Mesendoderm (in vitro differentiated cells): ENCODE results near the gene CGB3.
"Not testable (repeated sequence)": the region's sequence is repeated elsewhere in the genome, so short reads cannot be mapped to it uniquely, and the experiment has no call there.

Source experiments
- DNase-seq: peaks from one replicate; pipeline ENCODE4 v3.0.0; 2013
- H2AK5ac ChIP-seq: 2 replicates; pipeline ENCODE4 v1.6.1; 2013; ENCODE audit warnings: low read length, inconsistent platforms
- H2BK120ac ChIP-seq: 2 replicates; pipeline ENCODE4 v1.6.1; 2013; ENCODE audit warnings: low read depth, mild to moderate bottlenecking, low read length, moderate library complexity, mixed read lengths
- H2BK15ac ChIP-seq: replicated peaks from 2 replicates; pipeline ENCODE4 v1.6.1; 2013; ENCODE audit warnings: low read depth, mild to moderate bottlenecking, moderate library complexity
- H2BK5ac ChIP-seq: 2 replicates; pipeline ENCODE4 v1.6.1; 2013; ENCODE audit warnings: low read length, inconsistent platforms
- H3K18ac ChIP-seq: 2 replicates; pipeline ENCODE4 v1.6.1; 2013; ENCODE audit warnings: mild to moderate bottlenecking, low read length, mixed read lengths
- H3K23ac ChIP-seq: one replicate; pipeline ENCODE4 v1.6.1; 2013; ENCODE audit warnings: low read length
- H3K27ac ChIP-seq: 2 replicates; pipeline ENCODE4 v1.5.1; 2013; ENCODE audit warnings: low read depth, mild to moderate bottlenecking, inconsistent platforms, low read length, moderate library complexity
- H3K27me3 ChIP-seq: 2 replicates; pipeline ENCODE4 v1.6.1; 2013; ENCODE audit warnings: low read length, control low read depth, mild to moderate bottlenecking, inconsistent platforms; ENCODE audit not compliant: insufficient read depth, poor library complexity
- H3K36me3 ChIP-seq: 2 replicates; pipeline ENCODE4 v1.6.1; 2013; ENCODE audit warnings: low read length, inconsistent platforms; ENCODE audit not compliant: control insufficient read depth, insufficient read depth
- H3K4ac ChIP-seq: one replicate; pipeline ENCODE4 v1.6.1; 2013; ENCODE audit warnings: low read depth, mild to moderate bottlenecking, low read length, moderate library complexity
- H3K4me1 ChIP-seq: 2 replicates; pipeline ENCODE4 v1.6.1; 2013; ENCODE audit warnings: low read depth, low read length, inconsistent platforms; ENCODE audit not compliant: control insufficient read depth
- H3K4me2 ChIP-seq: 2 replicates; pipeline ENCODE4 v1.6.1; 2013; ENCODE audit warnings: low read length
- H3K4me3 ChIP-seq: 2 replicates; pipeline ENCODE4 v1.5.1; 2013; ENCODE audit warnings: mild to moderate bottlenecking, low read length
- H3K56ac ChIP-seq: one replicate; pipeline ENCODE4 v1.6.1; 2013; ENCODE audit warnings: low read length
- H3K79me1 ChIP-seq: 2 replicates; pipeline ENCODE4 v1.6.1; 2013; ENCODE audit warnings: low read length, inconsistent platforms
- H3K79me2 ChIP-seq: 2 replicates; pipeline ENCODE4 v1.6.1; 2013; ENCODE audit warnings: mild to moderate bottlenecking, low read length; ENCODE audit not compliant: control insufficient read depth, insufficient read depth
- H3K9ac ChIP-seq: 2 replicates; pipeline ENCODE4 v1.6.1; 2013; ENCODE audit warnings: low read length, inconsistent platforms
- H4K5ac ChIP-seq: one replicate; pipeline ENCODE4 v1.6.1; 2013; ENCODE audit warnings: low read length
- H4K8ac ChIP-seq: one replicate; pipeline ENCODE4 v1.6.1; 2013; ENCODE audit warnings: low read depth, mild to moderate bottlenecking, control low read depth, low read length, moderate library complexity
- WGBS: extraction: QIAGEN DNeasy Blood & Tissue Kit; methylation state at CpG from one replicate; pipeline ENCODE4 v1.1.7; 2013; ENCODE audit warnings: low lambda C conversion rate, missing lambda C conversion rate; ENCODE audit not compliant: insufficient coverage; ENCODE audit errors: extremely low coverage; 5-methylcytosine and 5-hydroxymethylcytosine counted together

The CGB3 gene

GRCh38 chr19:49050376-49051033, 26.4 kb upstream of the CGB3 start:
- not testable (repeated sequence) for H4K5ac ChIP-seq, H3K4me2 ChIP-seq, H3K4ac ChIP-seq, H3K23ac ChIP-seq, H3K56ac ChIP-seq, H4K8ac ChIP-seq, H2BK5ac ChIP-seq, H3K4me1 ChIP-seq, H3K27ac ChIP-seq, H3K9ac ChIP-seq, H3K36me3 ChIP-seq, H3K18ac ChIP-seq, H2BK120ac ChIP-seq, H2AK5ac ChIP-seq, H2BK15ac ChIP-seq, H3K79me2 ChIP-seq, H3K79me1 ChIP-seq, H3K27me3 ChIP-seq, H3K4me3 ChIP-seq
- WGBS: no CpG with 5 or more reads among the region's 24 CpGs
- DNase-seq: peak; percentile 51

- H3K18ac ChIP-seq, H2BK5ac ChIP-seq, H3K9ac ChIP-seq, H3K56ac ChIP-seq, H4K8ac ChIP-seq, H3K27ac ChIP-seq, H3K23ac ChIP-seq, H3K4me2 ChIP-seq, H3K79me1 ChIP-seq, H2BK120ac ChIP-seq, H3K36me3 ChIP-seq, H3K27me3 ChIP-seq, H2BK15ac ChIP-seq, H2AK5ac ChIP-seq, H3K4me1 ChIP-seq, DNase-seq, H4K5ac ChIP-seq, H3K79me2 ChIP-seq, H3K4ac ChIP-seq, H3K4me3 ChIP-seq: not testable (repeated sequence)
- no CpG with 5 or more reads among the region's 4 CpGs for WGBS
These were observed 25.7 kb upstream of the CGB3 start for GRCh38 chr19:49049834-49050233.

GRCh38 chr19:49049011-49049410, 24.9 kb upstream of the CGB3 start, which contains the start of gene CGB8:
TSS of gene CGB8 (minus strand) at chr19:49049111. CDS start at chr19:49048739, 372 bp downstream.
- not testable (repeated sequence) for H3K79me1 ChIP-seq, H3K56ac ChIP-seq, H3K9ac ChIP-seq, H4K8ac ChIP-seq, H3K18ac ChIP-seq, H2AK5ac ChIP-seq, DNase-seq, H3K4me3 ChIP-seq, H4K5ac ChIP-seq, H3K27ac ChIP-seq, H3K79me2 ChIP-seq, H3K4me2 ChIP-seq, H2BK5ac ChIP-seq, H3K4ac ChIP-seq, H3K27me3 ChIP-seq, H3K23ac ChIP-seq, H2BK15ac ChIP-seq, H3K4me1 ChIP-seq, H2BK120ac ChIP-seq, H3K36me3 ChIP-seq
- no CpG with 5 or more reads among the region's 12 CpGs for WGBS

- not testable (repeated sequence) for H3K4ac ChIP-seq, DNase-seq, H3K27me3 ChIP-seq, H3K27ac ChIP-seq, H3K23ac ChIP-seq, H3K4me2 ChIP-seq, H3K56ac ChIP-seq, H3K4me1 ChIP-seq, H4K5ac ChIP-seq, H2BK5ac ChIP-seq, H3K9ac ChIP-seq, H2BK15ac ChIP-seq, H3K36me3 ChIP-seq, H3K18ac ChIP-seq, H2AK5ac ChIP-seq, H2BK120ac ChIP-seq, H4K8ac ChIP-seq, H3K79me1 ChIP-seq, H3K79me2 ChIP-seq, H3K4me3 ChIP-seq
- no CpG with 5 or more reads among the region's 15 CpGs for WGBS
These were observed 19.4 kb upstream of the CGB3 start, which contains the start of gene CGB5 for GRCh38 chr19:49043548-49043947. TSS of gene CGB5 (plus strand) at chr19:49043848. CDS start at chr19:49044210, 362 bp downstream.

- no CpG with 5 or more reads among the region's 4 CpGs for WGBS
These were observed 18.5 kb upstream of the CGB3 start for GRCh38 chr19:49042666-49043065.

GRCh38 chr19:49042177-49042576, 18.0 kb upstream of the CGB3 start:
- H3K4me1 ChIP-seq: no peaks in the 10 kb centered on the region
- no peak overlapping the region for H2BK15ac ChIP-seq
- H4K5ac ChIP-seq: no peak overlapping the region
- H3K36me3 ChIP-seq: no peaks in the 10 kb centered on the region
- H3K9ac ChIP-seq: no peak overlapping the region
- H2BK120ac ChIP-seq: no peak overlapping the region
- H3K4ac ChIP-seq: no peak overlapping the region
- WGBS: no CpG with 5 or more reads among the region's 17 CpGs
- peak; percentile 23 for DNase-seq
- no peak overlapping the region for H3K18ac ChIP-seq
- H3K79me2 ChIP-seq: no peaks in the 10 kb centered on the region
- no peaks in the 10 kb centered on the region for H3K79me1 ChIP-seq
- H3K23ac ChIP-seq: no peak overlapping the region
- H3K4me3 ChIP-seq: no peak overlapping the region
- no peak overlapping the region for H2AK5ac ChIP-seq
- H3K4me2 ChIP-seq: no peak overlapping the region
- no peak overlapping the region for H3K27ac ChIP-seq
- no peak overlapping the region for H3K56ac ChIP-seq
- H4K8ac ChIP-seq: no peak overlapping the region
- H2BK5ac ChIP-seq: no peak overlapping the region
- no peaks in the 10 kb centered on the region for H3K27me3 ChIP-seq

More at GRCh38 chr19:49042666-49043065, 18.5 kb upstream of the CGB3 start:
- H4K8ac ChIP-seq, H3K4me1 ChIP-seq, H3K27ac ChIP-seq, DNase-seq, H2AK5ac ChIP-seq, H3K79me2 ChIP-seq, H2BK120ac ChIP-seq, H3K79me1 ChIP-seq, H3K4me2 ChIP-seq, H3K4me3 ChIP-seq, H4K5ac ChIP-seq, H3K27me3 ChIP-seq, H3K23ac ChIP-seq, H3K9ac ChIP-seq, H3K56ac ChIP-seq, H3K4ac ChIP-seq, H2BK5ac ChIP-seq, H3K36me3 ChIP-seq, H3K18ac ChIP-seq, H2BK15ac ChIP-seq: not testable (repeated sequence)
